ENCODE measurements around the gene GAS5.

- TF ChIP-seq CTCF (conservative IDR thresholded peaks at IDR 0.05; ENCODE audit: low read depth, low read length) (no peak), EZH2 (IDR thresholded peaks at IDR 0.05; ENCODE audit: borderline replicate concordance, low read depth, low read length, poor library complexity, severe bottlenecking) (no peak)
Measured at GRCh38 chr1:173862769-173863223, 5.0 kb downstream of the GAS5 start.
